ENCODE measurements around the gene RGSL1.
"Not testable (repeated sequence)": the region's sequence is repeated elsewhere in the genome, so short reads cannot be mapped to it uniquely, and the experiment has no call there.

Gene RGSL1

DNA sequence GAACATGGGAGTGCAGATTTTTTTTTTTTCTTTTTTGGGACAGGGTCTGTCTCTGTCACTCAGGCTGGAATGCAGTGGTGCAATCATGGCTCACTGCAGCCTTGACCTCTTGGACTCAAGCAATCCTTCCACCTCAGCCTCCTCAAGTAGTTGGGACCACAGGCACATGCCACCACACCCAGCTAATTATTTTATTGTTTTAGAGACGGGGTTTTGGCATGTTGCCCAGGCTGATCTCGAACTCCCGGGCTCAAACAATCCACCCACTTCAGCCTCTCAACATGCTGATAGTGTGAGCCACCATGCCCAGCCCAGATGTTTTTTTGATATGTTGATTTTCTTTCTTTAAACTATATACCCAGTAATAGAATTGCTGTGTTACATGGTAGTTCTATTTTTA is 57.7 kb downstream of the RGSL1 start:
- in situ Hi-C loops (cut with MboI; ENCODE audit: low sequenced_read_pairs, unreplicated experiment) = no loop called here
- TF ChIP-seq, protein P1, sequence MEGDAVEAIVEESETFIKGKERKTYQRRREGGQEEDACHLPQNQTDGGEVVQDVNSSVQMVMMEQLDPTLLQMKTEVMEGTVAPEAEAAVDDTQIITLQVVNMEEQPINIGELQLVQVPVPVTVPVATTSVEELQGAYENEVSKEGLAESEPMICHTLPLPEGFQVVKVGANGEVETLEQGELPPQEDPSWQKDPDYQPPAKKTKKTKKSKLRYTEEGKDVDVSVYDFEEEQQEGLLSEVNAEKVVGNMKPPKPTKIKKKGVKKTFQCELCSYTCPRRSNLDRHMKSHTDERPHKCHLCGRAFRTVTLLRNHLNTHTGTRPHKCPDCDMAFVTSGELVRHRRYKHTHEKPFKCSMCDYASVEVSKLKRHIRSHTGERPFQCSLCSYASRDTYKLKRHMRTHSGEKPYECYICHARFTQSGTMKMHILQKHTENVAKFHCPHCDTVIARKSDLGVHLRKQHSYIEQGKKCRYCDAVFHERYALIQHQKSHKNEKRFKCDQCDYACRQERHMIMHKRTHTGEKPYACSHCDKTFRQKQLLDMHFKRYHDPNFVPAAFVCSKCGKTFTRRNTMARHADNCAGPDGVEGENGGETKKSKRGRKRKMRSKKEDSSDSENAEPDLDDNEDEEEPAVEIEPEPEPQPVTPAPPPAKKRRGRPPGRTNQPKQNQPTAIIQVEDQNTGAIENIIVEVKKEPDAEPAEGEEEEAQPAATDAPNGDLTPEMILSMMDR (IDR thresholded peaks at IDR 0.05; ENCODE audit: borderline replicate concordance, control extremely low read depth, extremely low read depth, insufficient read depth, missing control alignments) = no peak
- DNase-seq (ENCODE audit: low spot score) = no peak

DNA sequence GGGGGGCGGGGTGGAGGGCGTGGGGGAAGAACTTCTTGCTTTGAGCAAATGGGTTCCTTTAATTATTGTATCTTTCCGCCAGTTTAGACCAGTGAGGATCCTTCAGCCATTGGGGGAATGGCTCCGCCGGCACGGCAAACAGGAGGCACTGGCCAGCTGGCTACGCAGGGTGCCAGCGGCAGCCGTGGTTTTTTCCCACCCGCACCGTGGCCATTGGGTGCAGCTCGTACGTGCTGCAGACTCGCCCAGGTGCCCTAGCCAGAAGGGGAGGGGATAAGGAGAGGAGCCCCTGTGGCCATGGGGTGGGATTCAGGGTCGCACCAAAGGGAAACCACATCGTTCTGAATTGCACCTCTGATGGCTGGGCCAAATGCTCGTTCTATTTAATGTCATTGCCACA is 65.6 kb downstream of the RGSL1 start:
- TF ChIP-seq, protein P1 (IDR thresholded peaks at IDR 0.05; ENCODE audit: borderline replicate concordance, control extremely low read depth, extremely low read depth, insufficient read depth, missing control alignments) = no peak
- in situ Hi-C loops (cut with MboI; ENCODE audit: low sequenced_read_pairs, unreplicated experiment) = no loop called here
- DNase-seq (ENCODE audit: low spot score) = no peak

DNA sequence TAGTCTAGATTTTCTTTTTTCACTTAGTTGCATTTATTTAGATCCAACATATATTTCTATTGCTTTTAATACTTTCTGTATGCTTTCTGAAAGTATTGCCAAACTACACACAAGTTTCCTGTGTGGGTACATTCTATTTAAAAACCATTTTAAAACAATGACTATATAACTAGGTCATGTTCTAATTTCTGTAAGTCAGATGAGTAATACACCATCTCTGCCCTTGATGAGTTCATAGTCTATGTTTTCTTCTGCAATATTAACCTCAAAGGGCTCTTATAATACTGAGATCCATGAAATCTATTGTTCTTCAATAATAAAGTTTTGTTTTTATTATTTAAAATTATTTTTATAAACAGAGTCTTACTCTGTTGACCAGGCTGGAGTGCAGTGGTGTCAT is 70.8 kb downstream of the RGSL1 start:
- in situ Hi-C loops (cut with MboI; ENCODE audit: low sequenced_read_pairs, unreplicated experiment) = no loop called here
- DNase-seq (ENCODE audit: low spot score) = no peak
- TF ChIP-seq, protein P1 (IDR thresholded peaks at IDR 0.05; ENCODE audit: borderline replicate concordance, control extremely low read depth, extremely low read depth, insufficient read depth, missing control alignments) = no peak

DNA sequence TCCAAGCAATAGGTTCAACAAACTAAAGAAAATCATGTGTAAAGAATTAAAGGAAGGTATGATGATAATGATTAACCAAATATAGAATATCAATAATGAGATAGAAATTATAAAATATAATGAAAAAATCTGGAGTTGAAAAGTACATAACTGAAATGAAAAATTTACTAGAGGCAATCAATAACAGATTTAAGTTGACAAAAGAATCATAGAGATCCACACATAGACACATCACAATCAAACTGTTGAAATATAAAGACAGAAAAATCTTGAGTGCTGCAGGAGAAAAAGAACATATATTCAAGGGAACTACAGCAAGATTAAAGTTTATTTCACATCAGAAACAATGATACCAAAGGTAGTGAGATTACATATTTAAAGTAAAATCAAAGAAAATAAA is 75.4 kb downstream of the RGSL1 start:
- no peak for DNase-seq (ENCODE audit: low spot score)
- in situ Hi-C loops (cut with MboI; ENCODE audit: low sequenced_read_pairs, unreplicated experiment) = no loop called here
- TF ChIP-seq, protein P1 (IDR thresholded peaks at IDR 0.05; ENCODE audit: borderline replicate concordance, control extremely low read depth, extremely low read depth, insufficient read depth, missing control alignments) = no peak

DNA sequence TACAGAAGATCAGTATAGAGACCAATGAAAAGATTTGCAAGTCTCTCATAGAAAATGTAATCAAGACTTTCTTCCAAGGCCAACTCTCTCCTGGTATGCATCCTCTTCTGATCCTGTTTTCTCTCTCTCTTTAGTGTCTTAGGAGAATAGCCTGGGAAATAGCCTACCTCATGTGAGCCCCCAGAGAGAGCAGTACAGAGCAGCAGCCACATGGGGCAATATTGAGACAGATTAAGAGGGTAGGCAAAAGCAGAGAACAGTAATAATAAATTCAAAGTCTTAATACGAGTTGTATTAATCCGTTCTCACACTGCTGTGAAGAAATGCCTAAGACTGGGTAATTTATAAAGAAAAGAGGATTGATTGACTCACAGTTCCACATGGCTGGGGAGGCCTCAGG is 77.7 kb downstream of the RGSL1 start:
- in situ Hi-C loops (cut with MboI; ENCODE audit: low sequenced_read_pairs, unreplicated experiment) = no loop called here
- DNase-seq (ENCODE audit: low spot score) = no peak
- TF ChIP-seq, protein P1 (IDR thresholded peaks at IDR 0.05; ENCODE audit: borderline replicate concordance, control extremely low read depth, extremely low read depth, insufficient read depth, missing control alignments) = no peak

DNA sequence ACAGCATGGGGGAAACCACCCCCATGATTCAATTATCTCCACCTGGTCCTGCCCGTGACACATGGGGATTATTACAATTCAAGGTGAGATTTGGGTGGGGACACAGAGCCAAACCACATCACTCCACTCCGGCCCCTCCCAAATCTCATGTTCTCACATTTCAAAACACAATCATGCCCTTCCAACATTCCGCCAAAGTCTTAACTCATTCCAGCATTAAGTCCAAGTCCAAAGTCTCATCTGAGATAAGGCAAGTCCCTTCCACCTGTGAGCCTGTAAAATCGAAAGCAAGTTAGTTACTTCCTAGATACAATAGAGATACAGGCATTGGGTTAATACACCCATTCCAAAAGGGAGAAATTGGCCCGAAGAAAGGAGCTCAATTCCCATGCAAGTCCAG is 78.3 kb downstream of the RGSL1 start:
- in situ Hi-C loops (cut with MboI; ENCODE audit: low sequenced_read_pairs, unreplicated experiment); DNase-seq (ENCODE audit: low spot score): not testable (repeated sequence)

DNA sequence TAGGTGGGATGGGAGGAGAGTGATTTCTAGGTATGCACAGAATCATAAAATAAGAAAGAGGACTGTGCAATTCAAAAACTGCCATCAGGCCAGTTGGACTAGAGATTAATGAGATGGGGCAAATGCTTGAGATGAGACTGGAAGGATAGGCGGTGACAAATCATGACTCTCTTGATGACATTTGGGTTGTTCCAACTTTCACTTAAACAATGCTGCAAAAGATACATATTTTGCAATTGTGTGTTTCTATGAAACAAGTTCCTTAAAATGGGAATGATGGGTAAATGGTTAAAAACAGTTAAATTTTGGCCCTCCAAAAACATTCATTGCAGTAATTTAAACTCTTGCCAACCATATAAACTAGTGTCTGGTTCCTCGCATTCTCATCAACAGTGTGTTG is 84.0 kb downstream of the RGSL1 start:
- in situ Hi-C loops (cut with MboI; ENCODE audit: low sequenced_read_pairs, unreplicated experiment) = no loop called here
- no peak for DNase-seq (ENCODE audit: low spot score)
- TF ChIP-seq, protein P1 (IDR thresholded peaks at IDR 0.05; ENCODE audit: borderline replicate concordance, control extremely low read depth, extremely low read depth, insufficient read depth, missing control alignments) = no peak

Data from GM13976 (cell line).